ENCODE results near the gene MMS19. TPM values are rescaled to one million over a fixed set of nuclear protein-coding genes. Genes with fewer than 3 reads are reported as not detected.
"Not testable (repeated sequence)": the region's sequence is repeated elsewhere in the genome, so short reads cannot be mapped to it uniquely, and the experiment has no call there.

The MMS19 gene
- total RNA-seq, 1 donor from 2014 or later = 67.9 TPM

DNA sequence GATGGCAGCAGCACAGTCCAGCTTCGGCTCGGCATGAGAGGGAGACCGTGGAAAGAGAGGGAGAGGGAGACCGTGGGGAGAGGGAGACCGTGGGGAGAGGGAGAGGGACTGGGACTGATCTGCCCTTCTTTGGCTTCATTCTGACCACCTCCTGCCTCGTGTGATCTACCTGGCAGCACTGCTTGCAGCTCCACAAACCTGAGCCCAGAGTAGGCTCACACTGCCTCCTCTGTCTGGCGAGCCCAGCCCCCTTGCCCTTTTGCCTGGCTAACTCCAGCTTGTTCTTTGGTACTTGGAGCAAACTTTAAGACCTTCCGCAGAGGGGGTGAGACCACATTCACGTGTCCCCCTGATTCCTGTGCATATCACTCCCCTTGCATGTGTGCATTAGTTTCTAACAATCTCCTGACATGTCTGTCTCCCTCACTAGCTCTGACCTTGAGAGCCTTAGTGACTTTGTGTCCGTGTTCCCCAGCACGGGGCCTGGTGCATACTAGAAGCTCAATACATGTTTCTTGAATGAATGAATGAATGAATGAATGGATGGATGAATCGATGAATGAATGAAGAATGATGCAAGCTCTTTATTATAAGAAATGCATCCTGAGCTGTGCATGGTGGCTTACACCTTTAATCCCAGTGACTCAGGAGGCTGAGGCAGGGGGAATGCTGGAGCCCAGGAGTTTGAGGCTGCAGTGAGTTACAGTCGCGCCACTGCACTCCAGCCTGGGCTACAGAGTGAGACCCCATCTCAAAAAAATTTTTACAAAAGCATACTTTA is 31.7 kb upstream of the MMS19 start:
- DNase-seq (ENCODE audit: low read depth) = no peak

DNA sequence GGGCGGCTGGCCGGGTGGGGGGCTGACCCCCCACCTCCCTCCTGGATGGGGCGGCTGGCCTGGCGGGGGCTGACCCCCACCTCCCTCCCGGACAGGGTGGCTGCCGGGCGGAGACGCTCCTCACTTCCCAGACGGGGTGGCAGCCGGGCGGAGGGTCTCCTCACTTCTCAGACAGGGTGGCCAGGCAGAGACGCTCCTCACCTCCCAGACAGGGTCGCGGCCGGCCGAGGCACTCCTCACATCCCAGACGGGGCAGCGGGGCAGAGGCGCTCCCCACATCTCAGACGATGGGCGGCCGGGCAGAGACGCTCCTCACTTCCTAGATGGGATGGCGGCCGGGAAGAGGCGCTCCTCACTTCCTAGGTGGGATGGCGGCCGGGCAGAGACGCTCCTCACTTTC is 30.7 kb upstream of the MMS19 start:
- DNase-seq (ENCODE audit: low read depth) = not testable (repeated sequence)

DNA sequence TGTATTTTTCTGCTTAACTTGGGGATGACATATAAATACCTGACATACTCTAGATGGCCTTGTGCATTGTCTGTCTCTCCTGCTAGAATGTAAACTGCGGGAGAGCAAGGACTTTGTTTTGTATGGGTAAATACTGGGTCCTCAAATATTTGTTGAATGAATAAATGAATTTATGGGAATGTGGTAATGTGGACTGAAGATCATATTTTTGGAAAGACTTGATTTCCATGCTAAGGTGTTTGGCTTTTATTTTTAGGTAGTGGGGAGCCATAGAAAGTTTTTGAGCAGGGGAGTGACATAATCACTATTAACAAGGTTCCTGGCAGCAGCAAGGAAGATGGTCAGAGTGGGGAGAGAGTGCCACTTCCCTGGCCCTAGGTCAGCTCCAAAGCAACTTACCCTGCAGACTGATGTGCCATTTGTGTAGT is 27.5 kb upstream of the MMS19 start:
- no peak for DNase-seq (ENCODE audit: low read depth)

DNA sequence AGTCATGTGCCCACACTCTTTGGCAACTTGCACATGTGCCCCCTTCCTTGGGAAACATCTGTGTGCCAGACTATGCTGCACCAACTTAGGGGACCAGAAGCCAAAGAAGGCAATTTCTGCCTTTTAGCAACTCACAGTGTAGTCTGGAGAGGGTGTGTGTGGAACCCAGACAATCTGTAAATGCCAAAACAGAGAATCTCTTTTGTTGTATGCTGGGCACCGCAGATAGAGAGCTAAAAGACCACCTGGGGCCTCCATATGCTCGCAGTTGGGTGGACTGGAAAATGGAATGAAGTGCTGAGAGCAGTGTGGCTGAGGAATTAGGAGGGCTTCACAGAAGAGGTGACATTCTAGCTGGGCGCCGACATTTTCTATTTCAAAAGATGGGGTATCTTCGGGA is 26.9 kb upstream of the MMS19 start:
- DNase-seq (ENCODE audit: low read depth) = no peak

DNA sequence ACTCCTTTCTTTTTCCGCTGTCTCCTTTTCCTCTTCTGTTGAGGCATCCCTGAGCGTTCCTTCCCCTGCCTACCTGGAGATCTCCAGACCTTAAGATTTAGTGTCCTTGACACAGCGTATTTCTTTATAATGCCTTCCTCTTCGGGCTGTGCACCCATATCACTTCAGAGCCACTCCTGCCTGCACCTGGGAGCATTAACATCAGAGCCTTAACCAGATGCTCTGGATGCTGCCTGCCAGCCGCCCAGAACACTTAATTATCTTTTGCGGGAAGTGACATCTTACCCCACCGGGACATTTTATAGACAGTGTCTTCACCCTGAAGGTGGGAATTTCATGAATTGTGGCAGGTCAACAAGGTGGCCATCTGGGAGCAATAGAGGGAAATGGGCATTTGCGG is 24.7 kb upstream of the MMS19 start:
- no peak for DNase-seq (ENCODE audit: low read depth)

DNA sequence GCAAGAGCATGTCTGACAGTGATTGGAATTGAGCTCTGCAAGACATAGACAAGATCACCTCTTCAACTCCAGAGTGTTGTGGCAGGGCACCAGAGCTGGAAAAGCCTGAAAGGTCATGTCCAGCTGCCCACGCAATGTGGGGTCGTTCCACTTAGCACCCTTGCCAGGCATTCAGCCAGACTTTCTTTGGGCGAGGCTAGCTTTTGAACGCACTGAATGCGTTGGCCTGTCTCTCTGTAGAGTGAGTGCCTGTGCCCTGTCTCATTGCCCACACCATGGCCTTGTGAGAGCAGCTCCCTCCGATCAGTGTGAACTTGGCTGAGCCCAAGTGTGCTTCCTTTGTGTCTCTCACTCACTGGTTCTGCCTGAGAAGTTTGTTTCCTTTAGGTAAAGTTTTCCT is 23.8 kb upstream of the MMS19 start:
- no peak for DNase-seq (ENCODE audit: low read depth)

DNA sequence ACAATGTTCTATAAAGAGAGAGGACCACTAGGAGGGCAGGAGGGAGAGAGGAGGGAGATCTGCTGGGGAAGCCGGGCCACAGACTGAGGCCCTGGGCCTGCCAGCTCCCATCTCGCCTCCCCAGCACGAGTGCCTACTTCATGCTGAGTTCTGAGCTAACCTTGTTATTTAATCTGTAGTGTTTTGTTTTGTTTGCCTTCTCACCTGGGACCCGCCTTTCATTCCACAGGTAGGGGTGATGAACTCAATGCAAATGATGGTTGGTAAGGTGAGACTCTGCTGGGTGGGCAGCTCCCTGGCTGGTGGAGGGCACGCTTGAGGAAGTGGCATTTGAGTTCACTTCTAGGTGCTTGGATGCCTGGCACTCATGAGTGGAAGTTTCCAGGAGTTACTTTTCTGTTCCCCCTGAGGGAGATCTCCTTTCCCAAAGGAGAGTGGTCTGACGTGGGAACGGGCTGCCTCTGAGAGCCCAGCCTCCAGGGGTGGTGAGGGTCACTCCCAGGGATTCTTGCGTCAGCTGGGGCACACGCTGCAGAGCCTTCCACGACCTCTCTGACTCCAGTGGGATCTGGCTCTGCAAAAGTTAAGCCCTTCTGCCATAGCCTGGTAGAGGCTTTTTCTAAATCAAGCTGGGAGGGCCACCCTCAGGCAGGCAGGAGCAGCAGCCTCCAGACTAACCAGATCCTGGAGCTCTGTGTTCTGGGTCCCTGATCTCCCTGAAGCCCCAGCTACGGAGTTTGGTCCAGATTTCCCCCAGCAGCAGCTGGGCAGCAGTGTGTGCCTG is 22.9 kb upstream of the MMS19 start:
- DNase-seq (ENCODE audit: low read depth) = no peak

DNA sequence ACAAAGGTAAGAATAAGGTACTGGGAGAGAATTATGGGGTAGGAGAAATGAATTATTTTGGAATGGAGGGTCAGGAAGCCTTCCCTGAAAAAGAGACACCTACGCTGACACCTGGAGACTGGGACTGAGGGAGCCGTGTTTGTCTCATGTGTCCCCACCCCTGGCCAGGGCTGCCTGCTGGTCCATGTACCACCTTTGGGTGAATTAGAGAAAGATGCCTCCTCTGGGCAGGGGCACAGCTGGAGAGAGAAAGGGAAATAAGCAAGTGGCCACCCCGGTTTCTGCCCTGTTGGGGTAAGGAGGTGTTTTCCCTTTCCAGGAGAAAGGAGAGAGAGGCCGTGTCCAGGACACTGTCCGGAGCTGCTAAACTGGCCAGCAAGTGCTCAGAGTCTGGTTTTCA is 22.3 kb upstream of the MMS19 start:
- DNase-seq (ENCODE audit: low read depth) = no peak

DNA sequence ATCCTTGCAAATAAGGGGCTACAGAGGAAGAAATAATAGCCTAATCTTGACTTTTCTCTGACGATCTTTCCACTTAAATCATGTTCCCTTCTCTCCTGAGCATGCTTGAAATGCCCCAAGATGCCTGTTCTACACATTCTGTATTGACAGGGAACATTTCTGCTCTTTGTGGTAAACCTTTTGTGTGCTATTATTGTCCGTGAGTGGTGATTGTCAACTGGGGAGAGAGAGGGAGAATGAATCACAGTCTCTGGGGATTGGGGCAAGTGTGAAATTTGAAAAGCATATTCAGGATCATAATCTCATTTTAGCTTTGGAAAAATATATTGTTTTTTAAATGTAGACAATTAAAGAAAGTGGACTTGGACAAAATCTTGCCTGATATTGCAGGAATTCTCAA is 21.1 kb upstream of the MMS19 start:
- DNase-seq (ENCODE audit: low read depth) = no peak

DNA sequence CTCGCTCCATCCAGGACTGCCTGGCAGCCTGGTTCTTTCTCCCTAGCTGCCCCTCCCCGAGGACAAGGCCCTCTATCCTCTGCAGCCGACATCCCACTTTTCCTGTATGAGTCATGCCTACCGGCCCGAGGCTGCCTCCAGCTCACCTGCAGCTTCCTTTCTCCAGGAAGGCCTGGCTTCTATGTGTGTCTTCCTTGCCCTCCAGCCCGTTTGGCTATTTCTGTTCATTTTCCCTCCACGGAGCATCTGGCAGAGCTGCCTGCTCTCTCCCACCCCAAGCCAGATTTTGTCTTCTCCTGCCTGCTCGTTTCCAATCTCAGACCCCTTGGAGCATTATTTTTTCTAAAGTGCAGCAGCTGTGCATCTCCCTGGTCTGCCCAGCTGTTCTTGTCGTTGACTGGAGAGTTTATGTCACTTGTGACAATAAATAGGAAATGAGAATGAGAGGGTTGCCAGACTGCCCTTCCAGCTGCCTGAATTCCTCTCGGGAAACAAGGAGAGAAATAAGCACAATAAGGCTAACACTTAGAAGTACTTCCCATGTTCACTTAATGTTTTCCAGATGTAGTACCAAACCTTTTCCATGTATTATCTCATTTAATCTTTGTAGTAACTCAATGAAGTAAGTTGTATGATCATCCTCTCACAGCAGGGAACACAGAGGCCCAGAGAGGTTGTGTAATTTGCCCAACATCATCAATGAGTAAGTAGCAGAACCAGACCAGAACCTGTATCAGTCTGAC is 20.2 kb upstream of the MMS19 start:
- peak; percentile 47 for DNase-seq (ENCODE audit: low read depth)

DNA sequence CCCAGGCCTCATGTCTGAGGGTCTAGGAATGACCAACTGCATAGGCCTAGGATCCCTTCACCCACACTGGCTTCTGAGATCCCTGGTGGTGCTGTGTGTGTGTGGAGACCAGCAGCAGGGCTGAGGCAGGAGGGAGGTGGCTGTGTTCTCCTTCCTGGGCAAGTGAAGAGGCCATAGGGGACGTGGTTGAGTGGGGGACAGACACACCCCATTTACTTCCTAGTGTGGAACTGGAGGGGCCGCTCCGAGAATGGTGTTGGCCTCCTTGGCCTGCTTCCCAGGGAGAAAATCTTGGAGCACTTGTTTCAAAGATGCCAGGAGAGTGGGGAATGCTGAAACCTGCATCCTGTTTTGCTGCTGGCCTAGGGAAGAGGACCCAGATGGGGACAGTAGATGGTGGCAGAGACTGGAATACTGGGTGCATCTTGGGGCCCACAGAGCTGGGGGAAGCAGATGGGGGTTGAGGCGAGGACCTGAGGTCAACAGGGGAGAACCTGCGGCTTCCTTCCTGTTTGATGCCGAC is 19.6 kb upstream of the MMS19 start:
- no peak for DNase-seq (ENCODE audit: low read depth)

DNA sequence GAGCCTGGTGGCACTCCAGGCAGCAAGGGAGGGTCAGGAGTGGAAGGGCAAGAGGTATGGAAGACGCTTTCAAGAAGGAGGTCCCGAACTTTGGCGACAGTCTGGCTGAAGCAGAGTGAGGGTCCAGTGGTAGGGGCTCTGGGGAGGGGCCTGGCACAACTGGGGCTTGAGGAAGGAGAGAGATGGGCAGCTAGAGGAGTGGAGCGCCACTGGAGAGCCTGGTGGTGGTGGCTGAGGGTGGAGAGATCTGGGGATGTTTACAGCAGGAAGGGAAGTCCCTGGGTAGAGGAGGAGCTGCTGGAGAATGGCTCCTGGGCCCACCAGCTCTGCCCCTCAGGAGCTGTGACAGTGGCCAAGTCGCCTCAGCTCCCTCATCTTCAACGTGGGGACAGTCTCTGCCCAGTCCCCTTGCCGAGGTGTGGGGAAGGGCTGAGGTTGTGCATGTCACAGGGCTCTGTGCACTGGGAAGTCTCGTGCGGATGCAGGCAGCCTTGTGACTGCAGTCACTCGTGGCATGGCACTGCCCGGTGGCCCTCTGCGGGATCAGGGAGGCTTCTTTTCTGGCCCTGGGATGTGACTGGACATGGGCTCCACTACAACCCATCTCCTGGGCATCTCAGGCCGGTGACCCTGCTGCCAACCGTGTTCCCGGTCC is 19.0 kb upstream of the MMS19 start:
- no peak for DNase-seq (ENCODE audit: low read depth)

DNA sequence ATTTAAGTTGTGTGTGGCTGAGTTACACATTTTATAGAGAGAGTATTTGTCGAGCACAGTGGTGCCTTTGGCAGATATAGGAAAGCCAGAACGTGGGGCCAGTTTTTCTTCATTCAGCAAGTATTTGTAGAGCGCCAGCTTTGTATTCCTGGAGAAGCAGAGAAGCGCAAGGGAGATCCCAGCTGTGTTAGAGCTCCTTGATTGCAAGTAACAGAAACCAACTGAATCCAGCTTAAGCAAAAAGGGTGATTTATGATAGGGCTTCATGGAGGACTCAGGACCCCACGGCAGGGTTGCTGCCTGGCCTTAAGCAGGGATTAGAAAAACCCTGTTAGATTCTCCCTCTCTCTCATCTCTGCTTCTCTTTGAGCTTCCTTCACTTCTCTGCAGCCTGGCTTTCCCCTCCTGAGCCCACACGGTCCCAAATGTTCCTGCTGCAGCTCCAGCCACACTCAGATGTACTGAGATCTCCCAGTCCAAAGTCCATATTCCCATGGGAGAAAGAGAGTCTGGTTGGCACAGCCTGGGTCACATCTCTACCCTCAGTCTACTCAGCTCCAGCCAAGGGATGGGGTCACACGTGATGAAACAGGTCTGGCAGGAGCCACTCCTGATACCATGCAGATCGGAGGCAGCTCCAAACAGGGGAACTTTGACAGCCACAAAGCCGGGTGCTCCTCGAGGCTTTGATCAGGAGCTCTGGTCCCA is 17.2 kb upstream of the MMS19 start:
- DNase-seq (ENCODE audit: low read depth) = no peak

DNA sequence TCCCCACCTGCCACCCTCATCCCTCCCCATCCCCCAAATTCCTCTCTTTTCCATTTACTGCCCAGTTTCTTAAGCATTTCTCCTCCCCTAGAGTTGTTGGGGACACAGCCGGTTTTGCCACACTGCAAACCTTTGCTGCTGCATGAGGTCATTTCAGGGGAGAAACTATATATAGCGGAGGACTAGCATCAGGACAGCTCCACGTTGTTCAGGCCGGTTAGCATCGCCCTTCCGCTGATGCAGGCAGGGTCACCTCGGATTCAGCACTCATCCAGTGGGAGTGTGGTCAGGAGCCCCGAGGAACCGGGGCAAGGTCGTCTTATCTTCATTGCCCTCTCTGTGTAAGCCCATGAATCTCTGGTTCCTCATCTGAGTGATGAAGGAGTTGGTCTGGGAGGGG is 16.1 kb upstream of the MMS19 start:
- DNase-seq (ENCODE audit: low read depth) = no peak

DNA sequence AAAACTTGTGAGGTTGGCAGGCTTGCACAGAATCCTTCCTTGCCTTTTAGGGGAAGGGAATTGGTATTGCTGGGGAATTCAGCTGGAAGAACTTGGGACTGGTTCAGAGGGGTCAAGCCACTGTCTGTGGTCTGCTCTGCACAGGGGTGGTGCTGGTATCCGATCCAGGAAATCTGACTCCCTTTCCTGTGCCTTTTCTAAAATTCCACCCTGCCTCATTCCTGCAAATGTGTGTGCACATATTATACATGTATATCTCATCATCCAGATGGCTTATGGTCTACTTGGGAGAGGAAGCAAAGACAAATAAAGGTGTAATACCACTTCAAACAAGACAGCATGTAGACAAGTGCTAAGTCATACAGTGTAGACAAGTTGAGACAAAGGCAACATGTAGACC is 14.8 kb upstream of the MMS19 start:
- DNase-seq (ENCODE audit: low read depth) = no peak

DNA sequence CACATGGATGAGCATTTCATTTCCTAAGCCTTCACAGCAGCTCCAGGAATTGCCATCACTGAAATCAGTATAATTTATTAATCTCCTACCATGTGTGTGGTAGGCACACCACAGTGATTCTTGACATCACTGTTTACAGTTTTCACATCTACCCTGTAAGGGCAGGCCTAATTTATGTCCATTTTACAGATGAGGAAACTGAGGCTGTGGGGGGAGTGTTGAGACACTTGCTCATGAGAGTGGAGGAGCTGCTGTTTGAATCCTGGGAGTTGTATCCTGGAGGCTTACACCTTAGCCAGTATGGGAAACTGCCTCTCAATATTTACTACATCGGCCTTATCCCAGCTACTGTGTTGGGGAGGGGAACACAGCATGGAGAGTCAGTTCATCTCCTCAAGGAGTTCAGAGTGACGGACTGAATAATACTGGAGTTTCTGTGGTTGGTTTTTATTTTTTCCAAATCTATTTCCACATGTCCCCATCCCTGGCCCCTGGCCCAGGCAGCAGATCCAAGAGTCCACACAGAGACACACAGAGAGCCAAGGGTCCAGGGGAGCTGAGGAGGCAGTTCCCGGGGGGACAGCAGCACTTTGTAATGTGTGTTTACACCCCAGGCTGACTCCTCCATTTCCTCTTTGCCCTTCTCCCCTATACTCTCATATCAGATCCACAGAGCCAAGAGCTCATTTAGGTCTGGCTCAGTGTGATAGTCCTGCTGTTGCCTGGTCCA is 13.7 kb upstream of the MMS19 start:
- DNase-seq (ENCODE audit: low read depth) = no peak

DNA sequence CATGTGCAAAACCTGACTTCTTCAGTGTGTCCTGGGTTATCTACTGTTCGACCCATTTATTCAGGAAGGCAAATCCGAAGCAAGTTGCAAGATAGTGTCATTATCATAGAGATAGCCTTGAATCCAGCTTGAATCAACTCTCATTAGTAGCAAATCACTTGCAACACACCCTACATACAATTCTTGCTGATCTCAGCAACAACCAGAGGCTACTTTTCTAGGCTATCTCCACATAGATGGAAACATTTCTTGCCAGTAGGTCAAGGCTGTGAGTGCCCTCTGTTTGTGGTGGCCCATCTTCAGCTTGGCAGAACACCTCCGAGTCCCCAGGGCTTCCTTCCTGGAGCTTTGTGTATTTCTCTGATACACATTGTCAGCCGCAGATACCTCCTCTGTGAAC is 12.5 kb upstream of the MMS19 start:
- no peak for DNase-seq (ENCODE audit: low read depth)

DNA sequence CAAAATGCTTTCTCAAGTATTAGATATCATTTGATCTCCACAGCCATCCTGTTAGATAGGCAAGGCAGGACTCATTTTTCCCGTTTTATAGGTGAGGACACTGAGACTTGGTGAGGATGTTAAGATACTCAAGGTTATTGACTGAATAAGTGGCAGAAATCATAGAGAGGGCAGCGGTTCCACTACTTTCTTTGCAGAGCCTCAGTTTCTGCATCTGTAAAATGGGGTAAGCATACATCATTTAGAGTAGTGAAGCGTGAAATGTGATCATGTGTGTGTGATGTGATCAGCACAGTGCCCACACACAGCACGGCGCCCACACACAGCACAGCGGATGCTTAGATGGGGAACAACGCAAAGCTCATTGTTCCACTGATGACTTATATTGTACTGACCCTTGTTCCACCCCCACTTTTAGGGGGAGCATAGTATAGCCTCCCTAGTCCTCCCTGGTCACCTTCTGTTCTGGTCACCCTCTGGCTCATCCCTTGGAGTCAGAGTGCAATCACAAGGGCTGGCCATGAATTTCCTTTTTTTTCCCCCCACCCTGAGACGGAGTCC is 11.0 kb upstream of the MMS19 start:
- DNase-seq (ENCODE audit: low read depth) = no peak

DNA sequence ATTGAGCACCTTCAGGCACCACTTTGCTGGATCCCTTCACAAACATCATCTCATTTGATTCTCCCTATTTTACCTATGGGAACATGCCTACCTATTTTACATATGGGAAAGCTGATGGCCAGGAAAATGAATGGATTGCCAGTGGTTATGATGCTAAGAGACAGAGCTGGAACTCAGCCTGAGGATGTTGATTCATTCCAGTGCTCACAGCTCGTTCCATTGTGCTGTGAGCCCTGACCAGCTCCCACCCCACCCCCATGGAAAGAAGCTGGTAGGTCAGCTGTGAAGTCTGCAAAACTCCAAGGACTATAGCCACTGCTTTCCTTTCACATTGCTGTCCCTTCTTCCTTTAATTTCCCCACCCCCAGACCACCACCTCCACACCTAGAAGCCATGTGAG is 10.1 kb upstream of the MMS19 start:
- peak; percentile 80 for DNase-seq (ENCODE audit: low read depth)

Data from renal cortical epithelial cell (primary cell).